Smooth muscle cell (in vitro differentiated cells): Measurements from ENCODE around the gene FOXL2NB. TPM values are rescaled to one million over a fixed set of nuclear protein-coding genes. Genes with fewer than 3 reads are reported as not detected.

Source experiments
- DNase-seq: peaks from one replicate; lab custom pipeline; 2025; ENCODE audit not compliant: unreplicated experiment; lab: John Stamatoyannopoulos, UW
- H2AFZ ChIP-seq: fragments of 200-600 bp; sonication (generic); 2 replicates; pipeline ENCODE4 v1.6.0; 2016; ENCODE audit warnings: antibody characterized with exemption, low read depth, mild to moderate bottlenecking
- H3F3A ChIP-seq: fragments of 200-600 bp; sonication (generic); 2 replicates; pipeline ENCODE4 v1.6.0; 2017; ENCODE audit warnings: antibody characterized with exemption, low read depth
- H3K27ac ChIP-seq: fragments of 200-600 bp; sonication (generic); 2 replicates; pipeline ENCODE4 v1.5.1; 2016; ENCODE audit warnings: low read depth, mild to moderate bottlenecking
- H3K27me3 ChIP-seq: fragments of 200-600 bp; sonication (generic); 2 replicates; pipeline ENCODE4 v1.6.1; 2016; ENCODE audit warnings: low read depth, mild to moderate bottlenecking
- H3K36me3 ChIP-seq: fragments of 200-600 bp; sonication (generic); 2 replicates; pipeline ENCODE4 v1.5.1; 2016; ENCODE audit warnings: low read depth
- H3K4me1 ChIP-seq: fragments of 200-600 bp; sonication (generic); 2 replicates; pipeline ENCODE4 v1.5.1; 2016; ENCODE audit warnings: low read depth
- H3K4me2 ChIP-seq: fragments of 200-600 bp; sonication (generic); 2 replicates; pipeline ENCODE4 v1.6.0; 2016; ENCODE audit warnings: mild to moderate bottlenecking
- H3K4me3 ChIP-seq: fragments of 200-600 bp; sonication (generic); 2 replicates; pipeline ENCODE4 v1.5.1; 2016; ENCODE audit warnings: mild to moderate bottlenecking
- H3K79me2 ChIP-seq: fragments of 200-600 bp; sonication (generic); 2 replicates; pipeline ENCODE4 v1.6.0; 2016; ENCODE audit warnings: low read depth, mild to moderate bottlenecking
- H3K9ac ChIP-seq: fragments of 200-600 bp; sonication (generic); 2 replicates; pipeline ENCODE4 v1.6.0; 2016; ENCODE audit warnings: low read depth
- H3K9me3 ChIP-seq: fragments of 200-600 bp; sonication (generic); replicated peaks from 2 replicates; pipeline ENCODE4 v1.5.1; 2016; ENCODE audit warnings: low read depth
- H4K20me1 ChIP-seq: fragments of 200-600 bp; sonication (generic); 2 replicates; pipeline ENCODE4 v1.6.0; 2016; ENCODE audit warnings: low read depth
- CTCF ChIP-seq: fragments of 200-600 bp; sonication (generic); IDR thresholded peaks from 2 replicates; pipeline ENCODE4 v1.5.1; 2017; ENCODE audit warnings: borderline replicate concordance, mild to moderate bottlenecking, antibody characterized with exemption; ENCODE audit not compliant: insufficient read depth, poor library complexity, severe bottlenecking
- WGBS: methylation state at CpG from one replicate; pipeline ENCODE4 v1.1.7; 2016; ENCODE audit warnings: low lambda C conversion rate; 5-methylcytosine and 5-hydroxymethylcytosine counted together
- polyA plus RNA-seq: library from polyadenylated mRNA; unstranded; fragments of >200 nt; fragmentation: Nextera tagmentation; extraction: Ambion mirVana; gene quantifications from 2 replicates; pipeline ENCODE4 v1.2.1, GENCODE V29; 2016
- total RNA-seq: library from RNA; depleted of rRNA; stranded (reverse); fragments of >200 nt; gene quantifications from 2 replicates; pipeline ENCODE4 v1.2.3, GENCODE V29; 2014

Gene FOXL2NB
- total and polyA plus RNA-seq, 2 experiments from 2014 or later, result not detected

- 95% methylated on average over 6 of the region's 6 CpGs for WGBS
- H3K36me3 ChIP-seq, result no peaks in the 10 kb centered on the region
- H3K4me2 ChIP-seq, result no peak overlapping the region
- no peaks in the 10 kb centered on the region for H3F3A ChIP-seq
- H3K9me3 ChIP-seq, result no peaks in the 10 kb centered on the region
- TF ChIP-seq CTCF, result no peak
- H4K20me1 ChIP-seq, result no peaks in the 10 kb centered on the region
- DNase-seq, result no peak
- peaks cover 4% of the 10 kb centered on the region for H3K4me1 ChIP-seq
- no peak overlapping the region for H3K9ac ChIP-seq
- H3K27me3 ChIP-seq, result peaks cover 15% of the 10 kb centered on the region
- no peak overlapping the region for H3K27ac ChIP-seq
- no peak overlapping the region for H3K4me3 ChIP-seq
- H2AFZ ChIP-seq, result no peak overlapping the region
- H3K79me2 ChIP-seq, result no peaks in the 10 kb centered on the region
These were observed 24.8 kb downstream of the FOXL2NB start for GRCh38 chr3:138971766-138972320.

- no peak overlapping the region for H2AFZ ChIP-seq
- no peak overlapping the region for H3K4me2 ChIP-seq
- no peaks in the 10 kb centered on the region for H3K36me3 ChIP-seq
- no peak overlapping the region for H3K9ac ChIP-seq
- H3K9me3 ChIP-seq, result no peaks in the 10 kb centered on the region
- H3K27me3 ChIP-seq, result peaks cover 15% of the 10 kb centered on the region
- no peaks in the 10 kb centered on the region for H3F3A ChIP-seq
- no peaks in the 10 kb centered on the region for H3K79me2 ChIP-seq
- WGBS, result 86% methylated on average over 5 of the region's 5 CpGs
- H3K4me1 ChIP-seq, result peaks cover 4% of the 10 kb centered on the region
- no peak overlapping the region for H3K4me3 ChIP-seq
- DNase-seq, result no peak
- TF ChIP-seq CTCF, result no peak
- no peaks in the 10 kb centered on the region for H4K20me1 ChIP-seq
- no peak overlapping the region for H3K27ac ChIP-seq
These were observed 25.9 kb downstream of the FOXL2NB start for GRCh38 chr3:138972941-138973340.

GRCh38 chr3:138974462-138974861 lies 27.4 kb downstream of the FOXL2NB start:
- WGBS, result 86% methylated on average over 5 of the region's 5 CpGs
- DNase-seq, result no peak
- Histone ChIP-seq H3K79me2 (no peaks in the 10 kb centered on the region), H3K27me3 (peaks cover 10% of the 10 kb centered on the region), H3F3A (no peaks in the 10 kb centered on the region), H3K4me2 (no peak overlapping the region), H4K20me1 (no peaks in the 10 kb centered on the region), H3K9ac (no peak overlapping the region), H3K4me3 (no peak overlapping the region), H3K27ac (no peak overlapping the region), H3K4me1 (peaks cover 4% of the 10 kb centered on the region), H3K9me3 (no peaks in the 10 kb centered on the region), H2AFZ (no peak overlapping the region), H3K36me3 (no peaks in the 10 kb centered on the region)
- TF ChIP-seq CTCF, result no peak

- Histone ChIP-seq H3K9me3 (no peaks in the 10 kb centered on the region), H3F3A (no peaks in the 10 kb centered on the region), H3K36me3 (no peaks in the 10 kb centered on the region), H3K27ac (no peak overlapping the region), H3K4me3 (no peak overlapping the region), H3K79me2 (no peaks in the 10 kb centered on the region), H3K4me2 (no peak overlapping the region), H3K9ac (no peak overlapping the region), H3K27me3 (peaks cover 10% of the 10 kb centered on the region), H3K4me1 (peaks cover 4% of the 10 kb centered on the region), H2AFZ (no peak overlapping the region), H4K20me1 (no peaks in the 10 kb centered on the region)
- DNase-seq, result no peak
- TF ChIP-seq CTCF, result no peak
- WGBS, result 87% methylated on average over 8 of the region's 8 CpGs
These were observed 28.3 kb downstream of the FOXL2NB start for GRCh38 chr3:138975351-138975750.
